Thyroid gland (tissue), 4 donors: ENCODE data around the gene MGAT5. TPM values are rescaled to one million over a fixed set of nuclear protein-coding genes. Genes with fewer than 3 reads are reported as not detected.

Experiments
- DNase-seq, 2 donors: peaks; one replicate each; pipeline ENCODE4 v3.0.0-alpha.2; 2019
- H3K27ac ChIP-seq, 3 donors: fragments of 200-600 bp; sonication (generic); 1 replicate in 2 of 3; 2 replicates in 1 of 3; pipeline ENCODE4 v1.5.1; 2016 to 2019; ENCODE audit warnings: mild to moderate bottlenecking in 1 of 3, moderate library complexity in 1 of 3
- H3K27me3 ChIP-seq: fragments of 200-600 bp; sonication (generic); one replicate; pipeline ENCODE4 v1.5.1; 2019
- H3K36me3 ChIP-seq, 2 donors: fragments of 200-600 bp; sonication (generic); one replicate each; pipeline ENCODE4 v1.5.1; 2016 to 2019
- H3K4me1 ChIP-seq, 2 donors: fragments of 200-600 bp; sonication (generic); one replicate each; pipeline ENCODE4 v1.5.1; 2017 to 2019
- H3K4me3 ChIP-seq, 3 donors: fragments of 200-600 bp; sonication (generic); replicated peaks in 1 of 3; 1 replicate in 2 of 3; 2 replicates in 1 of 3; pipeline ENCODE4 v1.5.1; 2016; ENCODE audit warnings: mild to moderate bottlenecking in 1 of 3
- H3K9me3 ChIP-seq: fragments of 200-600 bp; sonication (generic); one replicate; pipeline ENCODE4 v1.5.1; 2017
- POLR2A ChIP-seq, 2 donors: fragments of 450-650 bp; IDR thresholded peaks; one replicate each; pipeline ENCODE4 v1.6.1; 2017; ENCODE audit warnings: antibody characterized with exemption in 2 of 2, mild to moderate bottlenecking in 2 of 2, moderate library complexity in 1 of 2
- whole genome bisulfite sequencing, 2 donors: methylation state at CpG; one replicate each; pipeline ENCODE4 v1.1.5; 2017; 5-methylcytosine and 5-hydroxymethylcytosine counted together
- intact Hi-C: fragments of 100-400 bp; cut with DNase I; formaldehyde crosslinking; loops from one replicate; pipeline ENCODE4 v1.15.1; 2023
- total RNA-seq, 4 donors: library from RNA; depleted of rRNA; stranded (reverse); fragments of >200 nt; gene quantifications; one replicate each; pipeline ENCODE4 v1.2.3, GENCODE V29; 2016
- TF ChIP-seq, protein P1 (sequence below), 6 experiments: fragments of 200-600 bp in 3 of 6; fragments of 450-650 bp in 3 of 6; sonication (generic) in 3 of 6; IDR thresholded peaks; one replicate each; pipeline ENCODE4 v1.5.1; 2016 to 2019; ENCODE audit warnings: antibody characterized with exemption in 6 of 6, mild to moderate bottlenecking in 2 of 6, inconsistent platforms in 1 of 6, moderate library complexity in 1 of 6

Gene MGAT5
- total RNA-seq, 4 donors from 2014 or later, result 47.5 to 64.4 (median 50.4) TPM

DNA sequence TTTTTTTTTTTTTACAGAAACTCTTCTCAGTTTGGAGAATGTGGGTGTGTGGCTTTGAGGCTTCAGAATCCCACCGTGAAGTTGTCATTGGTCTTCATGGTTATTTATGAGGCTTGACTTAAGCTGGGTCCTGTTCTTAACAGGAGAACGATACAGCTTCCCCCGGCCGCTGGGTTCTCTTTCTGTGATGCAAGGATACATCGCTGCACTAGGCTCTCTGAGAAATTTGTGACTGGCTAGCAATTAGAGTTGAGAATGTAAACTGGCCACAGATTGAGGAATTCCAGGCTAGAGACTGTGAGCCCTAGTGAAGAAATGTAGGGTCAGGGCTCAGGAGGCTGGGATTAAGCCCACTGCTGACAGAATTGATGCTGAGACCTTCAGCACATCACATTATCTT lies 29.8 kb downstream of the MGAT5 start:
- intact Hi-C loops, result no loop called here

DNA sequence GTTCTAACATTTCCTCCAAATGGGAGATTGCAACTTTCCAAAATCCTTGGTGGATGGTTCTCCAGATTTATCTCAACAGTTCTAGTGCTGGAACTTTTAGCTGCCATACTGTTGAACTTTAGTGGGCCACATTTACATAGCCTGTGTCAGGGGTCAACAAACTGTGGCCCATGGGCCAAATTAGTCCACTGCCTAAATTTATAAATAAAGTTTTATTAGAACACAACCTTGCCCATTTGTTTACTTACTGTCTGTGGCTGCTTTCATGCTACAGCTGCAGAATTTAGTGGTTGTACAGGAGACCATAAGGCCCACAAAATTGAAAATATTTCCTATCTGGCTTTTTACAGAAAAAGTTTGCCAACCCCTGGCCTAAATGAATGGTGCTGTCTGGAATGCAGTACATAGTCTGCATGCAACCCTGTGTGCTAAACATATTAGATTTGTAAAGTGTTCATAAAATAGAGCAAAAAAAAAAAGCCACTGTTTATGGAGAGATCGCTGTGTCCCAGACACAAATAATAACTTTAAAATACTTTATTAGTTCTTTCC lies 30.3 kb downstream of the MGAT5 start:
- WGBS, 2 donors, result 94 to 97% methylated on average over 1 of the region's 1 CpG

More for the DNA sequence above, 29.8 kb downstream of the MGAT5 start:
- peaks cover 5% of the 10 kb centered on the region in 2 donors for H3K4me1 ChIP-seq
- no peaks in the 10 kb centered on the region for H3K9me3 ChIP-seq
- H3K4me3 ChIP-seq, result no peak overlapping the region
- H3K27ac ChIP-seq, result no peak overlapping the region
- H3K36me3 ChIP-seq, result no peaks in the 10 kb centered on the region
- H3K27me3 ChIP-seq, result no peaks in the 10 kb centered on the region
- no peak for DNase-seq
- TF ChIP-seq POLR2A (IDR thresholded peaks at IDR 0.05), result no peak
- TF ChIP-seq, protein P1, sequence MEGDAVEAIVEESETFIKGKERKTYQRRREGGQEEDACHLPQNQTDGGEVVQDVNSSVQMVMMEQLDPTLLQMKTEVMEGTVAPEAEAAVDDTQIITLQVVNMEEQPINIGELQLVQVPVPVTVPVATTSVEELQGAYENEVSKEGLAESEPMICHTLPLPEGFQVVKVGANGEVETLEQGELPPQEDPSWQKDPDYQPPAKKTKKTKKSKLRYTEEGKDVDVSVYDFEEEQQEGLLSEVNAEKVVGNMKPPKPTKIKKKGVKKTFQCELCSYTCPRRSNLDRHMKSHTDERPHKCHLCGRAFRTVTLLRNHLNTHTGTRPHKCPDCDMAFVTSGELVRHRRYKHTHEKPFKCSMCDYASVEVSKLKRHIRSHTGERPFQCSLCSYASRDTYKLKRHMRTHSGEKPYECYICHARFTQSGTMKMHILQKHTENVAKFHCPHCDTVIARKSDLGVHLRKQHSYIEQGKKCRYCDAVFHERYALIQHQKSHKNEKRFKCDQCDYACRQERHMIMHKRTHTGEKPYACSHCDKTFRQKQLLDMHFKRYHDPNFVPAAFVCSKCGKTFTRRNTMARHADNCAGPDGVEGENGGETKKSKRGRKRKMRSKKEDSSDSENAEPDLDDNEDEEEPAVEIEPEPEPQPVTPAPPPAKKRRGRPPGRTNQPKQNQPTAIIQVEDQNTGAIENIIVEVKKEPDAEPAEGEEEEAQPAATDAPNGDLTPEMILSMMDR (IDR thresholded peaks at IDR 0.05), result no peak
- WGBS, 2 donors, result 91 to 94% methylated on average over 5 of the region's 5 CpGs

DNA sequence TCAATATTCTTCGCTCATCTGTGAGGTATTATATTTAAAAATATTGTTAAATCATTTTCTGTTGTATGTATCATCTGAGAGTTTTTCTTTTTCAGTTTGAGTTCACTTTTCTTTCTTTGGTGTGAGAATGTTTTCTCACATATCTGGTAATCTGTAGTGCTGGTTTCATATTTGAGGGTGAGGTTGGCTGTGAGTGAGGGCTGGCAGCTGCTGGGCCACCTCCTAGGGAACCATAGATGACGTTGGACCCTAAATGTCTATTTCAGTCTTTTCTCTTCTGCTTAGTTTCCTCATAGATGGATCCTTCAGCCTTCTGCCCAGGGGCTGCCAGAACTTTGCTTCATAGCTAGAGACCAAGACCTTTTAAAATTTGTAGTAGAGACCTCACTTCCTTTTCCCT lies 33.5 kb downstream of the MGAT5 start:
- no peak for DNase-seq
- no peak for TF ChIP-seq POLR2A (IDR thresholded peaks at IDR 0.05)
- TF ChIP-seq, protein P1 (IDR thresholded peaks at IDR 0.05), result no peak
- H3K4me3 ChIP-seq, result no peak overlapping the region
- H3K36me3 ChIP-seq, result no peaks in the 10 kb centered on the region
- peaks cover 10 to 12% of the 10 kb centered on the region in 2 donors for H3K4me1 ChIP-seq
- H3K27ac ChIP-seq, result no peak overlapping the region
- 91 to 92% methylated on average over 2 of the region's 2 CpGs for WGBS, 2 donors
- H3K9me3 ChIP-seq, result no peaks in the 10 kb centered on the region
- no peaks in the 10 kb centered on the region for H3K27me3 ChIP-seq
- intact Hi-C loops, result no loop called here

More for the DNA sequence above, 30.3 kb downstream of the MGAT5 start:
- H3K9me3 ChIP-seq, result no peaks in the 10 kb centered on the region
- no peak for DNase-seq
- TF ChIP-seq POLR2A (IDR thresholded peaks at IDR 0.05), result no peak
- TF ChIP-seq, protein P1 (IDR thresholded peaks at IDR 0.05), result no peak
- H3K36me3 ChIP-seq, result no peaks in the 10 kb centered on the region
- intact Hi-C loops, result no loop called here
- no peak overlapping the region for H3K4me3 ChIP-seq
- no peak overlapping the region for H3K27ac ChIP-seq
- H3K27me3 ChIP-seq, result no peaks in the 10 kb centered on the region
- no peaks in the 10 kb centered on the region for H3K4me1 ChIP-seq

DNA sequence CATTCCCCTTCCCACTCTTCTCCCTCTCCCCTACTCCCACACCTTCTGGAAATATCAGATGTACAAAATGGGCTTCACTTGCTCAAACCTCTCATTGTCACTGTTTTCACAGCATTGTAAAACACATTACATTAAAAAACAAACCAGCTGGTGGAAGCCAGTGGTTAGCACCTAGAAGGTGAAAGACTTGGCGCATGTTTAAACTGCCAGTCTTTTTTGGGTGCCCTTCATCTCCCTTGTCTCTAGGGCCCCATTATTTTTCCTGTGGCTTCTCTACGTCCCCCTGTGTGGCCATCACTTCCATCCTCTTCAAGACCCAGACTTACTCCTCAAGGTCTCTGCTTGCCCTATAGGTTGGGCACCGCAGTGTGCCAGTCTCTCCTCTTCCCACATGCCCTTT lies 34.9 kb downstream of the MGAT5 start:
- 96 to 97% methylated on average over 3 of the region's 3 CpGs for WGBS, 2 donors
- Histone ChIP-seq H3K27me3 (no peaks in the 10 kb centered on the region), H3K4me1 (peaks cover 10 to 12% of the 10 kb centered on the region in 2 donors), H3K4me3 (no peak overlapping the region), H3K27ac (no peak overlapping the region), H3K36me3 (no peaks in the 10 kb centered on the region), H3K9me3 (no peaks in the 10 kb centered on the region)
- DNase-seq, result no peak
- intact Hi-C loops, result no loop called here
- TF ChIP-seq, protein P1 (IDR thresholded peaks at IDR 0.05), result no peak
- TF ChIP-seq POLR2A (IDR thresholded peaks at IDR 0.05), result no peak

GRCh38 chr2:134289225-134289624 lies 35.4 kb downstream of the MGAT5 start:
- DNase-seq, result peak; percentile 8 to 25
- WGBS, 2 donors, result 95% methylated on average over 6 of the region's 6 CpGs
- H3K9me3 ChIP-seq, result no peaks in the 10 kb centered on the region
- no peaks in the 10 kb centered on the region for H3K27me3 ChIP-seq
- H3K4me1 ChIP-seq, result peaks cover 10 to 12% of the 10 kb centered on the region in 2 donors
- TF ChIP-seq, protein P1 (IDR thresholded peaks at IDR 0.05), result no peak
- TF ChIP-seq POLR2A (IDR thresholded peaks at IDR 0.05), result no peak
- H3K4me3 ChIP-seq, result no peak overlapping the region
- no peaks in the 10 kb centered on the region for H3K36me3 ChIP-seq
- intact Hi-C loops, result no loop called here
- no peak overlapping the region for H3K27ac ChIP-seq
